GM23248 (cell line): ENCODE measurements around the gene EPOP.

Source experiments
- EZH2 ChIP-seq: fragments of 200-600 bp; sonication (generic); IDR thresholded peaks from 2 replicates; pipeline ENCODE4 v1.6.1; 2018; ENCODE audit warnings: antibody characterized with exemption, mild to moderate bottlenecking; ENCODE audit not compliant: insufficient read depth, poor library complexity, severe bottlenecking
- EZH2phosphoT487 ChIP-seq: fragments of 200-600 bp; sonication (generic); IDR thresholded peaks from 2 replicates; pipeline ENCODE4 v1.6.1; 2018; ENCODE audit warnings: antibody characterized with exemption, moderate library complexity, mild to moderate bottlenecking, low read depth; ENCODE audit not compliant: insufficient read depth

- no peak for TF ChIP-seq EZH2
- no peak for TF ChIP-seq EZH2phosphoT487
Observed at GRCh38 chr17:38717139-38717745, 42.5 kb upstream of the EPOP start.
